Measurements from ENCODE around the gene CHST4.
A peak's percentile ranks its signal among the peaks of the same experiment; 100 is the strongest.

CHST4 gene

GRCh38 chr16:71526111-71526631, at the start of gene CHST4:
CHST4 (plus strand) TSS chr16:71526426; CDS start chr16:71536678, 10,252 bp downstream.
- ATAC-seq (peak; percentile 63), DNase-seq (no peak)
- Mint-ChIP-seq H3K9me3 (no peaks in the 10 kb centered on the region), H3K4me1 (peaks cover 9% of the 10 kb centered on the region), H3K27me3 (peaks cover 29% of the 10 kb centered on the region), H3K4me3 (peak within 1 kb of the TSS in 1 of 2 donors; percentile 47), H3K27ac (no peak within 1 kb of the TSS)

GRCh38 chr16:71476457-71477124, 49.6 kb upstream of the CHST4 start:
- H3K4me3 Mint-ChIP-seq: no peak overlapping the region
- no peak for DNase-seq
- no peak overlapping the region for H3K27ac Mint-ChIP-seq
- H3K4me1 Mint-ChIP-seq: peaks cover under 1% of the 10 kb centered on the region
- no peaks in the 10 kb centered on the region for H3K27me3 Mint-ChIP-seq
- ATAC-seq: no peak
- H3K9me3 Mint-ChIP-seq: no peaks in the 10 kb centered on the region

- Mint-ChIP-seq H3K27me3 (no peaks in the 10 kb centered on the region), H3K27ac (peak overlapping the region in 1 of 2 donors; percentile 60), H3K9me3 (no peaks in the 10 kb centered on the region), H3K4me3 (no peak overlapping the region), H3K4me1 (peaks cover 16% of the 10 kb centered on the region)
- DNase-seq (no peak), ATAC-seq (no peak)
These were observed 46.8 kb upstream of the CHST4 start for GRCh38 chr16:71479420-71479819.

- ATAC-seq (no peak), DNase-seq (no peak)
- no peak overlapping the region for H3K4me3 Mint-ChIP-seq
- H3K4me1 Mint-ChIP-seq: peaks cover 16% of the 10 kb centered on the region
- no peak overlapping the region for H3K27ac Mint-ChIP-seq
- H3K9me3 Mint-ChIP-seq: no peaks in the 10 kb centered on the region
- no peaks in the 10 kb centered on the region for H3K27me3 Mint-ChIP-seq
These were observed 45.3 kb upstream of the CHST4 start for GRCh38 chr16:71480956-71481355.

GRCh38 chr16:71482569-71482968, 43.7 kb upstream of the CHST4 start:
- Mint-ChIP-seq H3K27ac (peak overlapping the region in 1 of 2 donors; percentile 6), H3K27me3 (no peaks in the 10 kb centered on the region), H3K4me1 (peaks cover 16% of the 10 kb centered on the region), H3K4me3 (no peak overlapping the region), H3K9me3 (no peaks in the 10 kb centered on the region)
- DNase-seq (no peak), ATAC-seq (no peak)

- DNase-seq: peak; percentile 70 to 82
These were observed 42.0 kb upstream of the CHST4 start for GRCh38 chr16:71484006-71484893.

GRCh38 chr16:71489122-71489521, 37.1 kb upstream of the CHST4 start, which contains the start of gene ZNF19:
ZNF19 (minus strand) TSS chr16:71489324; CDS start chr16:71482114, 7,210 bp downstream.
- DNase-seq: no peak
- no peaks in the 10 kb centered on the region for H3K9me3 Mint-ChIP-seq

More at GRCh38 chr16:71484006-71484893, 42.0 kb upstream of the CHST4 start:
- peaks cover 16% of the 10 kb centered on the region for H3K4me1 Mint-ChIP-seq
- H3K27ac Mint-ChIP-seq: peak overlapping the region; percentile 84 to 85
- no peaks in the 10 kb centered on the region for H3K27me3 Mint-ChIP-seq
- H3K4me3 Mint-ChIP-seq: peak overlapping the region; percentile 84 to 87
- peak; percentile 98 for ATAC-seq
- no peaks in the 10 kb centered on the region for H3K9me3 Mint-ChIP-seq

GRCh38 chr16:71490361-71490760, 35.9 kb upstream of the CHST4 start:
- Mint-ChIP-seq H3K4me1 (no peaks in the 10 kb centered on the region), H3K4me3 (no peak overlapping the region), H3K27ac (no peak overlapping the region), H3K9me3 (no peaks in the 10 kb centered on the region), H3K27me3 (no peaks in the 10 kb centered on the region)
- no peak for DNase-seq
- no peak for ATAC-seq

More at GRCh38 chr16:71489122-71489521, 37.1 kb upstream of the CHST4 start, which contains the start of gene ZNF19:
- no peak for ATAC-seq
- H3K4me3 Mint-ChIP-seq: no peak within 1 kb of the TSS
- no peaks in the 10 kb centered on the region for H3K4me1 Mint-ChIP-seq
- no peak within 1 kb of the TSS for H3K27ac Mint-ChIP-seq
- H3K27me3 Mint-ChIP-seq: no peaks in the 10 kb centered on the region

GRCh38 chr16:71491054-71491453, 35.2 kb upstream of the CHST4 start:
- no peak for DNase-seq
- ATAC-seq: no peak
- Mint-ChIP-seq H3K27ac (no peak overlapping the region), H3K27me3 (no peaks in the 10 kb centered on the region), H3K4me3 (no peak overlapping the region), H3K4me1 (no peaks in the 10 kb centered on the region), H3K9me3 (no peaks in the 10 kb centered on the region)

GRCh38 chr16:71492786-71493185, 33.4 kb upstream of the CHST4 start:
- no peaks in the 10 kb centered on the region for H3K27me3 Mint-ChIP-seq
- no peak overlapping the region for H3K4me3 Mint-ChIP-seq
- no peak overlapping the region for H3K27ac Mint-ChIP-seq
- ATAC-seq (no peak), DNase-seq (no peak)
- H3K9me3 Mint-ChIP-seq: no peaks in the 10 kb centered on the region
- no peaks in the 10 kb centered on the region for H3K4me1 Mint-ChIP-seq

- Mint-ChIP-seq H3K27ac (no peak overlapping the region), H3K4me1 (no peaks in the 10 kb centered on the region), H3K27me3 (no peaks in the 10 kb centered on the region), H3K4me3 (no peak overlapping the region), H3K9me3 (no peaks in the 10 kb centered on the region)
- no peak for DNase-seq
- ATAC-seq: no peak
These were observed 33.0 kb upstream of the CHST4 start for GRCh38 chr16:71493213-71493612.

- H3K4me3 Mint-ChIP-seq: no peak overlapping the region
- no peak for ATAC-seq
- no peaks in the 10 kb centered on the region for H3K4me1 Mint-ChIP-seq
- no peak overlapping the region for H3K27ac Mint-ChIP-seq
- H3K27me3 Mint-ChIP-seq: no peaks in the 10 kb centered on the region
- H3K9me3 Mint-ChIP-seq: no peaks in the 10 kb centered on the region
- DNase-seq: no peak
These were observed 28.2 kb upstream of the CHST4 start for GRCh38 chr16:71498031-71498430.

GRCh38 chr16:71499775-71500364, 26.4 kb upstream of the CHST4 start:
- Mint-ChIP-seq H3K4me3 (no peak overlapping the region), H3K27me3 (no peaks in the 10 kb centered on the region), H3K27ac (no peak overlapping the region), H3K4me1 (no peaks in the 10 kb centered on the region), H3K9me3 (no peaks in the 10 kb centered on the region)
- DNase-seq (peak; percentile 30 to 41), ATAC-seq (peak; percentile 80)

- no peak overlapping the region for H3K27ac Mint-ChIP-seq
- no peaks in the 10 kb centered on the region for H3K4me1 Mint-ChIP-seq
- H3K4me3 Mint-ChIP-seq: no peak overlapping the region
- DNase-seq (no peak), ATAC-seq (no peak)
- no peaks in the 10 kb centered on the region for H3K9me3 Mint-ChIP-seq
- H3K27me3 Mint-ChIP-seq: no peaks in the 10 kb centered on the region
These were observed 25.3 kb upstream of the CHST4 start for GRCh38 chr16:71500964-71501363.

GRCh38 chr16:71501547-71501946, 24.7 kb upstream of the CHST4 start:
- H3K27ac Mint-ChIP-seq: no peak overlapping the region
- no peaks in the 10 kb centered on the region for H3K27me3 Mint-ChIP-seq
- H3K4me3 Mint-ChIP-seq: no peak overlapping the region
- no peaks in the 10 kb centered on the region for H3K4me1 Mint-ChIP-seq
- no peak for DNase-seq
- no peaks in the 10 kb centered on the region for H3K9me3 Mint-ChIP-seq
- ATAC-seq: no peak
